Measurements from ENCODE around the gene CSNK1G3. TPM values are rescaled to one million over a fixed set of nuclear protein-coding genes. Genes with fewer than 3 reads are reported as not detected.

The CSNK1G3 gene
- total RNA-seq, 4 donors from 2014 or later: 31.8 to 84.0 (median 55.9) TPM

DNA sequence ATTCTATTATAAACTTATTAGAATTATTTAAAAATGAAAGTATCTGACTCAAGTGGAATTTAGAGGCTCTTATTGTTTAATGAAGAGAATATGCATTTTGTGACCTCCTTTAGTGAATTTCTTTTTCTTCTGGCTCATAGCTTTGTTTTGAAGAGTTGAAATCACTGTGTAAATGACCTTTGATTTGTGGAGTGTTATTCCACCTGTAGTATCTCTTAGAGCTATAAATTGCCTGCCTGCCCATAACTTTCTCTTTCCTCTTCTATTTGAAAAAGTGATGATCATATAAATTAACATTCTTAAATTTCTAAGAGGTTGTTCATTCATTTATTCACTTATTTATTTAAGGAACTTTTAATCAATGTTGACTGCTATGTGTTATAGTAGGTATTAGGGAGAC is 16.1 kb downstream of the CSNK1G3 start:
- peaks cover 0 to 56% (median 35%) of the 10 kb centered on the region in 4 donors for H3K4me1 ChIP-seq
- no peak for TF ChIP-seq EP300 (IDR thresholded peaks at IDR 0.05; ENCODE audit: low read depth)
- TF ChIP-seq POLR2A (IDR thresholded peaks at IDR 0.05): no peak
- TF ChIP-seq, protein P1, sequence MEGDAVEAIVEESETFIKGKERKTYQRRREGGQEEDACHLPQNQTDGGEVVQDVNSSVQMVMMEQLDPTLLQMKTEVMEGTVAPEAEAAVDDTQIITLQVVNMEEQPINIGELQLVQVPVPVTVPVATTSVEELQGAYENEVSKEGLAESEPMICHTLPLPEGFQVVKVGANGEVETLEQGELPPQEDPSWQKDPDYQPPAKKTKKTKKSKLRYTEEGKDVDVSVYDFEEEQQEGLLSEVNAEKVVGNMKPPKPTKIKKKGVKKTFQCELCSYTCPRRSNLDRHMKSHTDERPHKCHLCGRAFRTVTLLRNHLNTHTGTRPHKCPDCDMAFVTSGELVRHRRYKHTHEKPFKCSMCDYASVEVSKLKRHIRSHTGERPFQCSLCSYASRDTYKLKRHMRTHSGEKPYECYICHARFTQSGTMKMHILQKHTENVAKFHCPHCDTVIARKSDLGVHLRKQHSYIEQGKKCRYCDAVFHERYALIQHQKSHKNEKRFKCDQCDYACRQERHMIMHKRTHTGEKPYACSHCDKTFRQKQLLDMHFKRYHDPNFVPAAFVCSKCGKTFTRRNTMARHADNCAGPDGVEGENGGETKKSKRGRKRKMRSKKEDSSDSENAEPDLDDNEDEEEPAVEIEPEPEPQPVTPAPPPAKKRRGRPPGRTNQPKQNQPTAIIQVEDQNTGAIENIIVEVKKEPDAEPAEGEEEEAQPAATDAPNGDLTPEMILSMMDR (IDR thresholded peaks at IDR 0.05): no peak
- no peak for TF ChIP-seq POLR2AphosphoS5 (IDR thresholded peaks at IDR 0.05)
- H3K27ac ChIP-seq: peak overlapping the region in 2 of 4 donors; percentile 19 to 44
- in situ Hi-C loops (cut with MboI; ENCODE audit: low pct_ligation_motif_present in 1 of 4, low pct_unique_long_range_greater_than_20kb in 1 of 4, low sequenced_read_pairs in 3 of 4) (no loop called here), intact Hi-C loops (cut with DNase I; ENCODE audit: low total_unique reads) (no loop called here)
- H3K27me3 ChIP-seq: no peaks in the 10 kb centered on the region
- no peaks in the 10 kb centered on the region for H3K36me3 ChIP-seq
- no peaks in the 10 kb centered on the region for H3K9me3 ChIP-seq
- DNase-seq: no peak
- no peak overlapping the region for H3K4me3 ChIP-seq

DNA sequence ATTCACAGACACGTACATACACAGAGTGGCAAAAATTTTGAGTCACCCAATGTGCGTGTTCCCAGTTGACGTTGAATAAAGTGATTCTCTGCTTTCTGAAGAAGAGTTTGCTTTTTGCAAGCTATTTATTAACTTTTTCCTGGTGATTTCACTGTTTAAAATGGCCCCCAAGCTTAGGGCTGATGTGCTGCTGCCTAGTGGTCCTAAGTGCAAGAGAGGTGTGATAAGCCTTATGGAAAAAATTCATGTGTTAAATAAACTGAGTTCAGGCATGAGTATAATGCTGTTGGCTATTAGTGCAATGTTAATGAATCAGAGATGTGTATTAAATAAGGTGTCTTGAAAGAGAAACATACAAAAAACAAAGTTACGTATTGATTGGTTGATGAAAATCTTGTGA is 16.9 kb downstream of the CSNK1G3 start:
- Histone ChIP-seq H3K4me1 (peaks cover 0 to 52% (median 33%) of the 10 kb centered on the region in 4 donors), H3K27ac (no peak overlapping the region), H3K4me3 (no peak overlapping the region), H3K36me3 (no peaks in the 10 kb centered on the region), H3K27me3 (no peaks in the 10 kb centered on the region), H3K9me3 (no peaks in the 10 kb centered on the region)
- intact Hi-C loops (cut with DNase I; ENCODE audit: low total_unique reads) (no loop called here), in situ Hi-C loops (cut with MboI; ENCODE audit: low pct_ligation_motif_present in 1 of 4, low pct_unique_long_range_greater_than_20kb in 1 of 4, low sequenced_read_pairs in 3 of 4) (no loop called here)
- no peak for TF ChIP-seq POLR2AphosphoS5 (IDR thresholded peaks at IDR 0.05)
- TF ChIP-seq EP300 (IDR thresholded peaks at IDR 0.05; ENCODE audit: low read depth): no peak
- no peak for TF ChIP-seq POLR2A (IDR thresholded peaks at IDR 0.05)
- TF ChIP-seq, protein P1 (IDR thresholded peaks at IDR 0.05): no peak
- 93 to 97% methylated on average over 2 to 4 of the region's 4 CpGs for WGBS, 2 donors (ENCODE audit: low coverage in 1 of 2)
- no peak for DNase-seq

DNA sequence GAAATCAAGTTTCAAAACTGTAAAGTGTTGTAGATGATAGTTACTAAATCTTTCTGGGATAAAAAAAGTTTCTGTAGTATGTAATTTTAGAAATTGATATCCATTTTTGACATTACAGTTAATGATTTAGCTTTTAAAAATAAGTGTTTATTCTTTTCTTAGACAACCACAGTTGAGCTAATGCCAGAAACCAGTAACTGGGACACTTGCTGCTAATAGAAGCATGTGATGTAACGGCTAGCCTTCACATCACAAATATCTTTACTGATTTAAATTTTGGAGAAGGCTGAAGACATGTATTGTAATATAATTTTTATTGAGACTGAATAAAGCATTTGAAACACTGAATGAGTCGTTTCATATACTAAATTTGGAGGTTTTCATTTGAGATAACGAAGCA is 18.8 kb downstream of the CSNK1G3 start:
- DNase-seq: no peak
- no peaks in the 10 kb centered on the region for H3K36me3 ChIP-seq
- H3K27me3 ChIP-seq: no peaks in the 10 kb centered on the region
- TF ChIP-seq EP300 (IDR thresholded peaks at IDR 0.05; ENCODE audit: low read depth) (no peak), POLR2AphosphoS5 (IDR thresholded peaks at IDR 0.05) (no peak), POLR2A (IDR thresholded peaks at IDR 0.05) (no peak)
- TF ChIP-seq, protein P1 (IDR thresholded peaks at IDR 0.05): no peak
- WGBS, 2 donors (ENCODE audit: low coverage in 1 of 2): 80 to 93% methylated on average over 3 of the region's 3 CpGs
- in situ Hi-C loops (cut with MboI; ENCODE audit: low pct_ligation_motif_present in 1 of 4, low pct_unique_long_range_greater_than_20kb in 1 of 4, low sequenced_read_pairs in 3 of 4) (no loop called here), intact Hi-C loops (cut with DNase I; ENCODE audit: low total_unique reads) (no loop called here)
- H3K4me3 ChIP-seq: no peak overlapping the region
- H3K9me3 ChIP-seq: no peaks in the 10 kb centered on the region
- H3K27ac ChIP-seq: no peak overlapping the region
- H3K4me1 ChIP-seq: peaks cover 0 to 42% (median 22%) of the 10 kb centered on the region in 4 donors

DNA sequence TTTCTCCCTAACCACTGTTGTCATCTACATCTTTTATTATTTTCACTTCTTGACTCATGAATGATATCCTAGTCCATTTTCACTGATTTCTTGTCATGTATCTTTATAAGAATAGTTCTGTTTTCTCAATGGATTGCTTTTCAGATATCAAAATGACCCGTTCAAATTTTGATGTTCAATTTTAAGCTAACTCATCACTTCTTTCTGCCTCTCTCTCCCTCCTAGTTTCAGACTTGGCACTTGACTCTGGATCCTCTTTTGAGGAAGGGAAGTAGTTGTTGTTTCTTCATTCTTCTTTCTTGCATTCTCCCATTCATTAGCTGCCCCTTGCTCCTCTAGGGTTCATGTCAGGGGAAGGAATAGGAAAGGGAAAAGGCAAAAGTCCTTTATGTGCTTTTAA is 23.7 kb downstream of the CSNK1G3 start:
- Histone ChIP-seq H3K9me3 (no peaks in the 10 kb centered on the region), H3K4me1 (peaks cover 0 to 17% (median 0%) of the 10 kb centered on the region in 4 donors), H3K27me3 (no peaks in the 10 kb centered on the region), H3K4me3 (no peak overlapping the region), H3K36me3 (no peaks in the 10 kb centered on the region), H3K27ac (no peak overlapping the region)
- WGBS, 2 donors (ENCODE audit: low coverage in 1 of 2): 78 to 81% methylated on average over 1 of the region's 1 CpG
- in situ Hi-C loops (cut with MboI; ENCODE audit: low pct_ligation_motif_present in 1 of 4, low pct_unique_long_range_greater_than_20kb in 1 of 4, low sequenced_read_pairs in 3 of 4) (no loop called here), intact Hi-C loops (cut with DNase I; ENCODE audit: low total_unique reads) (no loop called here)
- no peak for DNase-seq
- TF ChIP-seq, protein P1 (IDR thresholded peaks at IDR 0.05): no peak
- TF ChIP-seq POLR2AphosphoS5 (IDR thresholded peaks at IDR 0.05): no peak
- TF ChIP-seq EP300 (IDR thresholded peaks at IDR 0.05; ENCODE audit: low read depth): no peak
- TF ChIP-seq POLR2A (IDR thresholded peaks at IDR 0.05): no peak
